Inflammatory macrophage treated with lipopolysaccharide for 1 hour (primary cell): Measurements from ENCODE around the gene HORMAD1.
"Not testable (repeated sequence)": the region's sequence is repeated elsewhere in the genome, so short reads cannot be mapped to it uniquely, and the experiment has no call there.

Experiments
- DNase-seq, 2 donors: peaks; one replicate each; pipeline ENCODE4 v3.0.0-alpha.2; 2020 to 2022

The HORMAD1 gene

GRCh38 chr1:150720703-150721102, at the start of gene HORMAD1:
HORMAD1 (minus strand) TSS chr1:150720895; CDS start chr1:150719505, 1,390 bp downstream.
- DNase-seq = no peak

- DNase-seq = not testable (repeated sequence)
Observed at GRCh38 chr1:150767704-150768103, 47.0 kb upstream of the HORMAD1 start.

GRCh38 chr1:150765977-150766301, 45.2 kb upstream of the HORMAD1 start:
- DNase-seq = not testable (repeated sequence)

- peak; percentile 91 to 98 for DNase-seq
Observed at GRCh38 chr1:150765296-150765976, 44.7 kb upstream of the HORMAD1 start, which contains the start of gene CTSS. CTSS (minus strand) TSS chr1:150765778; CDS start chr1:150764763, 1,015 bp downstream.

GRCh38 chr1:150764617-150765101, 44.0 kb upstream of the HORMAD1 start:
- DNase-seq = peak; percentile 89 to 96

GRCh38 chr1:150763018-150763417, 42.3 kb upstream of the HORMAD1 start:
- DNase-seq = no peak

GRCh38 chr1:150762552-150762951, 41.9 kb upstream of the HORMAD1 start:
- DNase-seq = no peak

- peak; percentile 87 to 96 for DNase-seq
Observed at GRCh38 chr1:150761801-150762200, 41.1 kb upstream of the HORMAD1 start.

- peak; percentile 66 to 75 for DNase-seq
Observed at GRCh38 chr1:150760013-150760412, 39.3 kb upstream of the HORMAD1 start.

- no peak for DNase-seq
Observed at GRCh38 chr1:150753416-150753815, 32.7 kb upstream of the HORMAD1 start.

GRCh38 chr1:150751443-150751842, 30.7 kb upstream of the HORMAD1 start:
- DNase-seq = no peak

GRCh38 chr1:150749720-150750311, 29.1 kb upstream of the HORMAD1 start:
- no peak for DNase-seq

GRCh38 chr1:150748878-150749719, 28.4 kb upstream of the HORMAD1 start:
- DNase-seq = no peak

GRCh38 chr1:150730130-150730721, 9.5 kb upstream of the HORMAD1 start:
- DNase-seq = no peak

- no peak for DNase-seq
Observed at GRCh38 chr1:150724336-150724735, 3.6 kb upstream of the HORMAD1 start.

- no peak for DNase-seq
Observed at GRCh38 chr1:150720098-150720497, 597 bp downstream of the HORMAD1 start.

GRCh38 chr1:150718225-150718891, 2.3 kb downstream of the HORMAD1 start:
- DNase-seq = no peak

GRCh38 chr1:150709031-150709430, 11.7 kb downstream of the HORMAD1 start:
- DNase-seq = not testable (repeated sequence)

- DNase-seq = no peak
Observed at GRCh38 chr1:150708595-150708994, 12.1 kb downstream of the HORMAD1 start.

- DNase-seq = no peak
Observed at GRCh38 chr1:150706091-150706490, 14.6 kb downstream of the HORMAD1 start.

GRCh38 chr1:150703427-150703826, 17.3 kb downstream of the HORMAD1 start:
- DNase-seq = no peak
